ENCODE measurements around the gene KRT74.

KRT74 gene

DNA sequence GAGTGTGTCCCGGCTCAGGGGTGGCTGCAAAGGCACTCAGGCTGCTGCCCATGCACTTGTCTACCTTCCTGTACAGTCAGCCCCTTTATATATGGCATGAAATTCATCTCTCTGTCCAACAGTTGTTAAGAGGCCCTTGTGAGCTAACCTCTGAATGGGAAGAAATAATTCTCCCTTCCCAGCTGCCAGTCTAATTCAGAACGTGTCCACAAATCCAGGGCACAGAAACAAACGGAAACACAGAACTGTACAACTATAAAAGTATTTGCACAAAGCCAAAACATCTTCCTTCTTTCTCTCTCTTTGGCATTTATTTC, 54.3 kb downstream of the KRT74 start:
- no peak for DNase-seq

DNA sequence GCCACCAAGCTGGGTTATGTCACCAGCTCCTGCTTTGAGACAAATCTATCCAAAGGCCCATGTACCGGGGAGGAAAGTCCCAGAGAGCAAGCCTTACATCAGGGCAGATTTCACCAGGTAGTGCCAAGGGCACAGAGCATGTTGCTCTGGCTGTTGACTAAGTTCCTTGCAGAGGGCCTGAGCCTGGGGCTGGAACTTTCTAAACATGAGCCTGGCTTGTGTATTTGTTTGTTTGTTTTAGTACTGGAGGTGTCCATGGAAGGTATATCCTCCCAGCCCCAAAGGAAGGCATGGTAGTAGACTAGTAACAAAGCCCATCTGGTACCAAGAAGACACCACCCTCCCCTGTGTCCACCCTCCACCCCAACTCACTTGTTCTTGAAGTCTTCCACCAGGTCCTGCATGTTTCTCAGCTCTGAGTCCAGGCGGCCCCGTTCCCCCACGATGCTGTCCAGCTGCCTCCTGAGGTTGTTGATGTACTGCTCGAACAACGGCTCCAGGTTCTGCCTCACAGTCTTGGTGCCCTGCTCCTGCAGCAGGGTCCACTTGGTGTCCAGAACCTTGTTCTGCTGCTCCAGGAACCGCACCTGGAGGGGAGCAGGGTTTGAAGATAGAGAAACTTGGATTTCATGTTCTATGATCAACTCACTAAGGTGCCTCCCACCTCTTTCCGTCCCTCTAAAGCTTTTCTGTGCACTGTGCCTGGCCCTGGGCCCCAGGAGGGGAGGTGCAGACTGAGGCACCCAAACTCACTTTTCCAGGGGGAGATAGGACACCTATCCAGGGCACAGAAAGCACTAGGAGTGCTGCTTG, 54.9 kb downstream of the KRT74 start:
- DNase-seq = no peak

DNA sequence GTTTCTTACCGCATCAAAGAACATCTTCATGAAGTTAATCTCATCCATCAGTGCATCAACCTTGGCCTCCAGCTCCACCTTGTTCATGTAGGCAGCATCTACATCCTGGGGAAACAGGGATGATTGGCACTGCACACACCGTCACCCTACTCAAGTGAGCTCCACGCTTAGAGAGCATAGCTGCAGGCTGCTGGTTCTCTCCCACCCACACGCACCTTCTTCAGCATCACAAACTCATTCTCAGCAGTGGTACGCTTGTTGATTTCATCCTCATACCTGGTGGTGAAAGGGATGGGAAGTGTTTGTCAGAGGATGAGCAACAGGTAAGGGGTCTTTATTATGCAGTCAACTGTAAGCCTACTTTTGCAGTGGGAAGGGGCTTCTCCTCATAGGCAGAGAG, 55.8 kb downstream of the KRT74 start:
- DNase-seq = no peak

DNA sequence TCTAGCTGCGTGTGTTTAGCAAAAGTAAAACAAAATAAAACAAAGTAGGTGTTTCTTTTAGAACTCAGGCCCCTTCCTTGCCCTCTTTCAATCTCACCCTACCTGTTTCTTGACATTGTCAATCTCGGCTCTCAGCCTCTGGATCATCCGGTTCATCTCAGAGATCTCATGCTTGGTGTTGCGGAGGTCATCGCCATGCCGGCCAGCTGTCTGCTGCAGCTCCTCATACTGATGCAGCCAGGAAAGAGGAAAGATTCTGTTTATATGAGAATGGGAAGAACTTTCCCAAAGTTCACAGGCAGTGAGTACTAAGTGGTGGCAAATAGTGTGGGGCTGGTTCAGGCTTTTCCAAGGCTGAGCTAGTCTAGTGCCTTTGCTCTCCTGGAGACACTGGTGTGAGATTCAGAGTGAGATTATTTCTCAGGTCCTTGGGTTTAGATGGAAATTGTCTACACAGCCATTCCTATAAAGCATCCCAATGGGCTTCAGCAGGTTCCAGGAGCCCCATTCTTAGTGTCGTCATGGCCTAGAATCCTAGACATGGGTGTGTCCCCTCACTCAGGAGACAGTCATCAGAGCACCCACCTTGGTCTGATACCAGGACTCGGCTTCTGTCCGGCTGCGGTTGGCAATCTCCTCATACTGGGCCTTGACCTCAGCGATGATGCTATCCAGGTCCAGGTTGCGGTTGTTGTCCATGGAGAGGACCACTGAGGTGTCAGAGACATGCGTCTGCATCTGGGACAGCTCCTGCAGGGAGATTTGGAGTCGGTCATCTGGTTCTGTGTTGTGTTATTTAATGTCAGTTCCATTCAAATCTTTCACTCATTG, 56.4 kb downstream of the KRT74 start:
- DNase-seq = no peak

DNA sequence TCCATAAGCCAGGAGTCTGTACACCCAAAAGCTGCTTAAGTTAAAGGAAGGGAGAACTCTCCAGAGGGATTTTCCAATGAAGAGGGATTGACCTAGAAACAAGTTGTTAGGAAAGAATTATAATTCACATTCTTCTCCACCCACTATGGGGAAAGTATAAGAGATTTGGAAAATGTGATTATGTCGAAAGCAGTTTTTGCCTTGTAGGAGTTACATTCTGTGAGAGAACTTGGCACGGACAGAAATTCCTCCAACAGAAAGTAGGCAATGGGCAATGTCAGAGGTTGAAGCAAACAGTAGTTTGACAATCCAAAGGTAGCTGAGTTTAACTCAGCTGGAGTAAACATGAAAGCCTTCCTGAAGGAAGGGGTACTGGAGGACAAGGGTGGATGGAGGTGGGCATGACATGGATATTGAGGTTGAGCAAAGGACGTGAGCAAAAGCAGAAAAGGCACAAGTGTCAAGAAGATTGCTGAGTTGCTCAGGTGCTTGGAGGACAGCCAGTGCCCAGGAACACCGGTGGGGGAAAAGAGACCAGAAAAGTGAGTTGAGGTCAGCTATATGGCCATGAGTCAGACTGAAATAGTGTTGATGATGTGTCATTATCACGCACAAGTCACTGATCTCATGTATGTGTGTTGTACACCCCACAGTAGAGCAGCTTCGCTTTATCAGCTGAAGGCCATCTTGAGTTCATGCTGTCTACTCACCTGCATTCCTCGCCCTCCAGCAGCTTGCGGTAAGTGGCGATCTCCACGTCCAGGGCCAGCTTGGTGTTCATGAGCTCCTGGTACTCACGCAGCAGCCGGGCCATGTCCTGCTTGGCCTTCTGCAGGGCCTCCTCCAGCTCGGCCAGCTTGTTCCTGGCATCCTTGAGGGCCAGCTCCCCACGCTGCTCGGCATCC, 57.5 kb downstream of the KRT74 start:
- no peak for DNase-seq
